ENCODE results near the gene TP53BP2.
"Not testable (repeated sequence)": the region's sequence is repeated elsewhere in the genome, so short reads cannot be mapped to it uniquely, and the experiment has no call there.

The TP53BP2 gene

GRCh38 chr1:223736638-223737037 is 109.1 kb downstream of the TP53BP2 start:
- DNase-seq = not testable (repeated sequence)

GRCh38 chr1:223733898-223734852 is 111.6 kb downstream of the TP53BP2 start:
- DNase-seq = peak; percentile 44

DNA sequence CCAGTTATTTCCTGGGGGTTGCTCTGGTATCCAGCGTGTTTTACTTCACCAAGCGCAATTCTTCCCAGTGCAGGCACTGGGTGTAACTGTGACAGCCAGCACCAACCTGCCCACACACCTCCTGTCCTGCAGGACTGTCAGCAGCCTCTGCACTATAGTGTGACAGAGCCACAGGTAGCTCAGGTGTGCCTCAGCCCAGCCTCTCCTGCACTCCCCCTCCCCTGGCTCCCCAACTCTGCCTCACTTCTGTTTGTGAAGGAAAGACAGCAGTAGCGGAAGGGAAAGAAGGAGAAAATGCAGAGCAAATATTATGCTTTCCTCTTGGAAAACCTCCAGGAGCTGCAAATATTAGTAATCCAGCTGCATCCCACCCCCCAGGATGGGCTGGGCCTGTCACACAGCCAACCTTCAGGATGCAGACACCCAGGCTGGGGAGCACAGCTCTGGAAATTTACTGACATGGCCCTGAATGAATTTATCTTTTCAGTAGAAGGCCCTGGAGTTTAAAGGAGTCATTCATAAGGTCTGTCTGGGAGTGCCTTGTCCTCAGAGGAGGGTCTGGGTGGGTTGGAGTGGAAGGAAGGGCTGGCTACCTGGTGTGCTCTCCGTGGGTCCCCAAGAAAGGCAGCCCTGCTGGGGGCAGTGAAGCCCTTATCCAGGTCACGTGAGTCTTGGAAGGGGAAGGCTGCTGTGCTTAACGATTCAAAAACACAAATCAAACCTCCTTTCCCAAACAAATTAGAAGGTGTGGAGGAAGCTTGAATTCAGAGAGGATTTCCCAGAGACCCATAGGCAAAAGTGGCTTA is 112.6 kb downstream of the TP53BP2 start:
- DNase-seq = no peak

- DNase-seq = peak; percentile 58
These were observed 114.5 kb downstream of the TP53BP2 start for GRCh38 chr1:223731133-223731770.

DNA sequence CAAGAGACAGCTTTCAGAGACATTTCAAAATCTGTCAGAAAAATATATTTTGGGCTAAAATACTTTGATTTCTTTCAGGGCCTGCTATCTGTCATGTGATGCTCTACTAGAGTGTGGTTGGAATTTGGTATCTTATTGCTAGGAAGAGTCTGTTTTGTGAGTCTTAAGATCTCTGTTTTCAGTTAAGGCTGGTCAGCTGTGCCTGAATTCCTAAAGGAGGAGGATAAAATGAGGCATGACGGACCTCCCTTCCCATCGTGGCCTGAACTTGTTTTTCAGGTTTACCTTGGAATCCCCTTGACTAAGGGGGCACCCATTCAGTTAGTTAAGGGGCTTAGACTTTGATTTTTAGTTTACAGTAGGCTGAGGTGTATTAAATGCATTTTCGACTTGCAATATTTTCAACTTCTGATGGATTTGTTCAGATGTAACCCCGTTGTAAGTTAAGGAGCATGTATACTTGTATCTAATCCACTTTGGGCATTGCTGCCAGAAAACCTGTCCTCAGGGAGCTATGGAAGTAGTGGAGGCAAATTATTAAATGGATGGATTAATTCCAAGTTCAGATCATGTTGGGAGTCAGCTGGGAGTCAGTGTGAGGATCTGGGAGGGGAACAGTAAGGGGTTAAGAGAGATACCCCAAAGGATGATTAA is 115.1 kb downstream of the TP53BP2 start:
- no peak for DNase-seq

DNA sequence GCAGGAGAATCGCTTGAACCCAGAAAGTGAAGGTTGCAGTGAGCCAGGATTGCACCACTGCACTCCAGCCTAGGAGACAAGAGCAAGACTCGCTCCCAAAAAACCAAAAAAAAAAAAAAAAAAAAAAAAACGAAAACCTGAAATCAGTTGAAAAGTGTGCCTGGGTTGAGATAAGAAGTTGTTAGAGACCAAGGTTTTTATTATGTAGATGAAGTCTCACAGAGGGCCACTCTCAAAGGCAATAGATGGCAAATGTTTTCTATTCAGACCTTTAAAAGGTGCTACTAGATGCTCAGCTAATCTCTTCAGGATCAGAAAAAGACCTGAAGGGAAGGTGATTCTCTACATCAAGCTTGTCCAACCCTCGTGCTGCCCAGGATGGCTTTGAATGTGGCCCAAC is 115.8 kb downstream of the TP53BP2 start:
- no peak for DNase-seq

Measured in midbrain (tissue), 1 donor.